T follicular helper cell (primary cell): ENCODE results near the gene CSMD2.
"Not testable (repeated sequence)": the region's sequence is repeated elsewhere in the genome, so short reads cannot be mapped to it uniquely, and the experiment has no call there.

ENCODE experiments used
- DNase-seq: peaks from one replicate; pipeline ENCODE4 v3.0.0-alpha.2; 2020; ENCODE audit warnings: low read depth

Gene CSMD2

GRCh38 chr1:34053660-34054059 is 111.4 kb downstream of the CSMD2 start:
- no peak for DNase-seq

GRCh38 chr1:34052565-34052964 is 112.5 kb downstream of the CSMD2 start:
- DNase-seq: no peak

GRCh38 chr1:34050709-34051485 is 114.1 kb downstream of the CSMD2 start:
- DNase-seq: no peak

- DNase-seq: no peak
Measured at GRCh38 chr1:34049994-34050393, 115.0 kb downstream of the CSMD2 start.

GRCh38 chr1:34049477-34049876 is 115.6 kb downstream of the CSMD2 start:
- no peak for DNase-seq

- no peak for DNase-seq
Measured at GRCh38 chr1:34037856-34038255, 127.2 kb downstream of the CSMD2 start.

- no peak for DNase-seq
Measured at GRCh38 chr1:34037109-34037508, 127.9 kb downstream of the CSMD2 start.

- no peak for DNase-seq
Measured at GRCh38 chr1:34034036-34034435, 131.0 kb downstream of the CSMD2 start.

- DNase-seq: no peak
Measured at GRCh38 chr1:34029954-34030353, 135.1 kb downstream of the CSMD2 start.

GRCh38 chr1:34029515-34029914 is 135.5 kb downstream of the CSMD2 start:
- no peak for DNase-seq

- DNase-seq: no peak
Measured at GRCh38 chr1:34028381-34029055, 136.5 kb downstream of the CSMD2 start.

- DNase-seq: no peak
Measured at GRCh38 chr1:34025675-34026074, 139.4 kb downstream of the CSMD2 start.

- no peak for DNase-seq
Measured at GRCh38 chr1:34024485-34024884, 140.5 kb downstream of the CSMD2 start.

GRCh38 chr1:34019741-34020552 is 145.1 kb downstream of the CSMD2 start:
- no peak for DNase-seq

- no peak for DNase-seq
Measured at GRCh38 chr1:34018285-34018684, 146.7 kb downstream of the CSMD2 start.

GRCh38 chr1:34016281-34016680 is 148.7 kb downstream of the CSMD2 start:
- not testable (repeated sequence) for DNase-seq

- no peak for DNase-seq
Measured at GRCh38 chr1:34013958-34014737, 150.9 kb downstream of the CSMD2 start.

- no peak for DNase-seq
Measured at GRCh38 chr1:34013136-34013535, 151.9 kb downstream of the CSMD2 start.

GRCh38 chr1:34009340-34009985 is 155.6 kb downstream of the CSMD2 start:
- no peak for DNase-seq

- DNase-seq: no peak
Measured at GRCh38 chr1:34007760-34008159, 157.3 kb downstream of the CSMD2 start.

GRCh38 chr1:34005309-34005708 is 159.7 kb downstream of the CSMD2 start:
- DNase-seq: no peak
